Bronchial epithelial cell (primary cell): ENCODE data around the gene HSPA4. TPM values are rescaled to one million over a fixed set of nuclear protein-coding genes. Genes with fewer than 3 reads are reported as not detected.

ENCODE experiments used
- DNase-seq: peaks from one replicate; pipeline ENCODE4 v3.0.0-alpha.2; 2010; ENCODE audit warnings: low read depth
- FAIRE-seq: peaks from 2 replicates; lab custom pipeline; 2011; peaks lifted over from hg19 to GRCh38; lab: Jason Lieb, UNC
- H3K27me3 ChIP-seq: 2 replicates; pipeline ENCODE4 v1.5.1; 2011; ENCODE audit warnings: low read length; ENCODE audit not compliant: control insufficient read depth, insufficient read depth
- H3K36me3 ChIP-seq: 2 replicates; pipeline ENCODE4 v1.5.1; 2011; ENCODE audit warnings: low read length; ENCODE audit not compliant: control insufficient read depth, insufficient read depth
- H3K4me3 ChIP-seq: 2 replicates; pipeline ENCODE4 v1.5.1; 2011; ENCODE audit warnings: mild to moderate bottlenecking, low read depth, low read length, control low read depth
- CTCF ChIP-seq: IDR thresholded peaks from 2 replicates; pipeline ENCODE4 v1.5.1; 2011; ENCODE audit warnings: mild to moderate bottlenecking, moderate library complexity, low read length, control low read depth, inconsistent platforms; ENCODE audit not compliant: insufficient read depth, severe bottlenecking
- total RNA-seq: library from RNA; depleted of rRNA; stranded (reverse); fragments of >200 nt; gene quantifications from 2 replicates; pipeline ENCODE4 v1.2.1, GENCODE V29; 2014

The HSPA4 gene
- total RNA-seq, 1 donor from 2014 or later, result 142 TPM

- FAIRE-seq (no peak), DNase-seq (peak; percentile 44)
- H3K27me3 ChIP-seq, result no peaks in the 10 kb centered on the region
- TF ChIP-seq CTCF, result no peak
- no peaks in the 10 kb centered on the region for H3K36me3 ChIP-seq
- no peak overlapping the region for H3K4me3 ChIP-seq
Observed at GRCh38 chr5:133154274-133155075, 102.7 kb downstream of the HSPA4 start.

GRCh38 chr5:133155326-133155969, 103.6 kb downstream of the HSPA4 start:
- H3K27me3 ChIP-seq, result no peaks in the 10 kb centered on the region
- no peak for DNase-seq
- no peaks in the 10 kb centered on the region for H3K36me3 ChIP-seq
- no peak for FAIRE-seq
- TF ChIP-seq CTCF, result no peak
- H3K4me3 ChIP-seq, result no peak overlapping the region

Other genes with a start within 250 kb of the HSPA4 start
- not detected in 2 replicates for gene SOWAHA, start 238.7 kb upstream of the HSPA4 start, total RNA-seq
- gene SHROOM1, start 221.4 kb upstream of the HSPA4 start, total RNA-seq, result 0.79 and 1.4 TPM in 2 replicates
- gene GDF9, start 185.5 kb upstream of the HSPA4 start, total RNA-seq, result under 0.01 and 0.26 TPM in 2 replicates
- gene UQCRQ, start 185.4 kb upstream of the HSPA4 start, total RNA-seq, result 78.2 and 127 TPM in 2 replicates
- 0.13 and 0.53 TPM in 2 replicates for gene LEAP2, start 178.3 kb upstream of the HSPA4 start, total RNA-seq
- 25.8 and 39.0 TPM in 2 replicates for gene AFF4, start 88.4 kb upstream of the HSPA4 start, total RNA-seq
- gene ZCCHC10, start 25.5 kb upstream of the HSPA4 start, total RNA-seq, result 8.2 and 17.2 TPM in 2 replicates